ENCODE measurements around the gene ACYP2. TPM values are rescaled to one million over a fixed set of nuclear protein-coding genes. Genes with fewer than 3 reads are reported as not detected.

ACYP2 gene
- total RNA-seq, 1 donor from 2014 or later = 76.7 TPM

DNA sequence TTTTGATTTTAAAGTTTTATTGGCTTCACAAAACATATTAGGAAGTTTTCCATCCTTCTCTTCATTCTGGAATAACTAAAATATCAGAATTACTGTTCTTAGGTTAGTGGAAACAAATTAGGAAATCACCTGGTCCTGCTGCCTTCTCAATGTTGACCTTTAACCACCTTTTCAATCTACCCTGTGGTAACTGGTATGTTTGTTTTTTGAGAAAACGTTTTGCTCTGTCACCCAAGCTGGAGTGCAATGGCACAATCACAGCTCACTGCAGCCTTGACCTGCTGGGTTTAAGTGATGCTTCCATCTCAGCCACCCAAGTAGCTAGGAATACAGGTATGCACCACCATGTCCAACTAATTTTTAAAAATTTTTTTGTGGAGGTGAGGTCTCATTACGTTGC, 28.4 kb downstream of the ACYP2 start:
- peaks cover 26% of the 10 kb centered on the region for H3K36me3 ChIP-seq
- no peaks in the 10 kb centered on the region for H3K27me3 ChIP-seq (ENCODE audit: low read depth)
- H3K4me3 ChIP-seq = no peak overlapping the region
- intact Hi-C loops (cut with micrococcal nuclease) = no loop called here
- no peaks in the 10 kb centered on the region for H3K4me1 ChIP-seq
- DNase-seq = no peak
- H3K9me3 ChIP-seq (replicated peaks) = no peaks in the 10 kb centered on the region
- no peak overlapping the region for H3K27ac ChIP-seq (replicated peaks)
- TF ChIP-seq, protein P1, sequence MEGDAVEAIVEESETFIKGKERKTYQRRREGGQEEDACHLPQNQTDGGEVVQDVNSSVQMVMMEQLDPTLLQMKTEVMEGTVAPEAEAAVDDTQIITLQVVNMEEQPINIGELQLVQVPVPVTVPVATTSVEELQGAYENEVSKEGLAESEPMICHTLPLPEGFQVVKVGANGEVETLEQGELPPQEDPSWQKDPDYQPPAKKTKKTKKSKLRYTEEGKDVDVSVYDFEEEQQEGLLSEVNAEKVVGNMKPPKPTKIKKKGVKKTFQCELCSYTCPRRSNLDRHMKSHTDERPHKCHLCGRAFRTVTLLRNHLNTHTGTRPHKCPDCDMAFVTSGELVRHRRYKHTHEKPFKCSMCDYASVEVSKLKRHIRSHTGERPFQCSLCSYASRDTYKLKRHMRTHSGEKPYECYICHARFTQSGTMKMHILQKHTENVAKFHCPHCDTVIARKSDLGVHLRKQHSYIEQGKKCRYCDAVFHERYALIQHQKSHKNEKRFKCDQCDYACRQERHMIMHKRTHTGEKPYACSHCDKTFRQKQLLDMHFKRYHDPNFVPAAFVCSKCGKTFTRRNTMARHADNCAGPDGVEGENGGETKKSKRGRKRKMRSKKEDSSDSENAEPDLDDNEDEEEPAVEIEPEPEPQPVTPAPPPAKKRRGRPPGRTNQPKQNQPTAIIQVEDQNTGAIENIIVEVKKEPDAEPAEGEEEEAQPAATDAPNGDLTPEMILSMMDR (IDR thresholded peaks at IDR 0.05; ENCODE audit: borderline replicate concordance) = no peak

DNA sequence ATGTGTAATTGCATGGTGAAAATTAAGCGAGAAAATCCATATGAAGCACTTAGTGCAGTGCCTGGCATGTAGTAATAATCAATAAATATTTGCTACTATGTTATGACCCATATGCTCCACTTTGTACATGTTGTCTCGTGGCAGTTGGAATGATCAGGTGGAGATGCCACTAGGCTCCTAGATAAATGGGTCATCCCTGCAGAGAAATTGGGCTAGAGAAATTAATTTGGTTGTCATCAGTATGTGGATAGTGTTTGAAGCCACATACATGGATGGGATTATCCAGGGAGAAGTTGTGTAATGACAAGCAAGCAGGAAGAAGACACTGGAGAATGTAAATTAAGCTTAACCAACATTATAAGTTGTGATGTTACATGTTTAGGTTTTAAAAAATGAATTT, 33.0 kb downstream of the ACYP2 start:
- no peaks in the 10 kb centered on the region for H3K27me3 ChIP-seq (ENCODE audit: low read depth)
- DNase-seq = no peak
- intact Hi-C loops (cut with micrococcal nuclease) = no loop called here
- peaks cover 5% of the 10 kb centered on the region for H3K9me3 ChIP-seq (replicated peaks)
- H3K4me1 ChIP-seq = no peaks in the 10 kb centered on the region
- H3K36me3 ChIP-seq = peaks cover 21% of the 10 kb centered on the region
- TF ChIP-seq, protein P1 (IDR thresholded peaks at IDR 0.05; ENCODE audit: borderline replicate concordance) = no peak
- no peak overlapping the region for H3K27ac ChIP-seq (replicated peaks)
- H3K4me3 ChIP-seq = no peak overlapping the region

DNA sequence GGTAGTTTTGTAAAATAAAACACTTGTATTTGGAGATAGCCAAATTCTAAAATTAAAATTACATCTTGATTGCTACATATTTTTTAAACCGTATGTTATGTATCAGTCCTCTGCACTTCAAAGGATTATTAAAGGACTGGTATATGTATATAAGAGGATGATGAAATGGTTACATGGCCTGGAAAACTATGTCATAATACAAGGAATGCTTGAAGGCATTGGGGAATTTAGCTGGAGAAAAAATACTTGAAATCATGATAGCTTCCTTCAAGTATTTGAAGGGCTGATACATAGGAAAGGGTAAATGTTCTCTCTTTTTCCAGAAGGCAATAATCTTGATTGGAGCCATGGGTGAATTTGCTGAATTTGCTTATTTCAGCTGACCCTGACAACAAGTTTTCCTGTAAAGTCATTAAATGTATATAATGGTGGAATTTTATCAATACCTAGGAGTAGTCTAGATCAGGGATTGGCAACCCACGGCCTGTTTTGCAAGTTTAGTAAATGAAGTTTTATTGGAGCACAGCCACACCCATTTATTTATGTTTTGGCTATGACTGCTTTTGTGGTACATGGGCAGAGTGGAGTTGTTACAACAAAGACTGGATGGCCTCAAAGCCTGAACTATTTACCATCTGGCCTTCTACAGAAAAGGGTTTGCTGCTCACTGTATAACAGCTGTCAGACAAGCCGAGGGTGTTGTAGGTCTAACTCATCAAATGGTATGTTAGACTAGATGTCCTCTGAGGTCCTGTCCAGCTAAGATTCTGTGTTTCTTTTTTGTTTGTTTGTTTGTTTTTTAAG, 34.4 kb downstream of the ACYP2 start:
- Histone ChIP-seq H3K27ac (replicated peaks) (no peak overlapping the region), H3K4me3 (no peak overlapping the region), H3K27me3 (ENCODE audit: low read depth) (no peaks in the 10 kb centered on the region), H3K4me1 (no peaks in the 10 kb centered on the region), H3K9me3 (replicated peaks) (peaks cover 7% of the 10 kb centered on the region), H3K36me3 (peaks cover 18% of the 10 kb centered on the region)
- intact Hi-C loops (cut with micrococcal nuclease) = no loop called here
- TF ChIP-seq, protein P1 (IDR thresholded peaks at IDR 0.05; ENCODE audit: borderline replicate concordance) = no peak
- no peak for DNase-seq

DNA sequence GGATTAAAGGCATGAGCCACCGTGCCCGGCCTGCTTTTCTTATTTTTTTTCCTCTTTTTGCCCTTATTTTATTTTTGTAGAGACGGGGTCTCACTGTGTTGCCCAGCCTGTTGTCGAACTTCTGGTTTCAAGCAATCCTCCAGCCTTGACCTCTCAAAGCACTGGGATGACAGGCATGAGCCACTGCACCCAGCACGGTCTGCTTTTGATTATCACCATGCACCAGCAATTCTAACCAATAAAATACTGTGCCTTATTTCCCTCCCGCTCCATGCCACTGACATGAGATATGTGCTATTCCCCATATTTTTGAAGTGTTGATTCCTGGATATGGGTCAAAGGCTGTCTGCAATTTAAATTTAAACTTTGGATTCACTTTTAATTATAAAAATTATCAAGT, 42.9 kb downstream of the ACYP2 start:
- H3K4me3 ChIP-seq = no peak overlapping the region
- intact Hi-C loops (cut with micrococcal nuclease) = no loop called here
- no peak for DNase-seq
- H3K36me3 ChIP-seq = peaks cover 19% of the 10 kb centered on the region
- H3K4me1 ChIP-seq = no peaks in the 10 kb centered on the region
- H3K9me3 ChIP-seq (replicated peaks) = peaks cover 11% of the 10 kb centered on the region
- H3K27me3 ChIP-seq (ENCODE audit: low read depth) = no peaks in the 10 kb centered on the region
- TF ChIP-seq, protein P1 (IDR thresholded peaks at IDR 0.05; ENCODE audit: borderline replicate concordance) = no peak
- H3K27ac ChIP-seq (replicated peaks) = no peak overlapping the region

DNA sequence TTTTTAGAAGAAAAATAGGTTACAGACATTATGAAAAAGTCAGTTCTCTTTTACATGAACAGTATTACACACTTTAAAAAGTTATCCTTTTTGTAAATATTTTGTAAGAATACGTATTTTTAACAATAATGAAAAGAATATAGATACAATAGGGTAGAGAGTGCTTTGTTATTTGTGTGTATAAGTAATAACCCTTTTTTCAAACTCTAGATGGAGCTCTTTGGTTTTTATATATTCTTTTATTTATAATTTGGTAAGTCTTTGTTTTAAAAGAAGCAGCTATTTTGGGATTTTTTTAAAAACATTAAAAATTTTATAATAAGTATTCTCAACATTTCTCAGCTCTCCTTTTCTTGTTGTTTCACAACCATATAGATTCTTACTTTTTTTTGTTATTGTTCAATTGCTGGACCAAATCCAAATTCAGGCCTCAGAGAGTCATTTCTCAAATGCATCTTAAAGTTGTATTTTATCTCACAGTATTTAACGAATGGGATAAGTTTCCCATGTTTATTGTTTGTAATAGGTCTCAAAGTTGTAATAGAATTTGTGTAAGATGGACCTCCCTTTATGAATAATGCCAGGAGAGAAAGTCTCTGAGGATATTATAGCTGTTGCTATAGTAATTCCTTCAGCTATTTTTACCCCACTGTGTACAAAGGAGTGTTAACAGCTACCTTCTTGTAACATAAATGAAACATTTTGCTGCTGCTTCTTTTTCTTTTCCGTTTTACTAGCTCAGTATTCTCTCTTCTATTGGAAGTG, 46.4 kb downstream of the ACYP2 start:
- no peak overlapping the region for H3K27ac ChIP-seq (replicated peaks)
- peaks cover 5% of the 10 kb centered on the region for H3K4me1 ChIP-seq
- intact Hi-C loops (cut with micrococcal nuclease) = no loop called here
- no peaks in the 10 kb centered on the region for H3K36me3 ChIP-seq
- no peaks in the 10 kb centered on the region for H3K27me3 ChIP-seq (ENCODE audit: low read depth)
- DNase-seq = no peak
- TF ChIP-seq, protein P1 (IDR thresholded peaks at IDR 0.05; ENCODE audit: borderline replicate concordance) = peak; percentile 20
- no peak overlapping the region for H3K4me3 ChIP-seq
- no peaks in the 10 kb centered on the region for H3K9me3 ChIP-seq (replicated peaks)
